Ovary (tissue), 3 donors: ENCODE data around the gene STPG4.

ENCODE experiments used
- CTCF ChIP-seq, 3 donors: fragments of 450-650 bp in 2 of 3; fragments of 200-600 bp in 1 of 3; IDR thresholded peaks; one replicate each; pipeline versions ENCODE4 v1.5.1 to v1.8.0; 2016 to 2022; ENCODE audit warnings: antibody characterized with exemption in 3 of 3, mild to moderate bottlenecking in 1 of 3
- POLR2A ChIP-seq: fragments of 450-650 bp; IDR thresholded peaks from one replicate; pipeline ENCODE4 v1.6.1; 2017; ENCODE audit warnings: antibody characterized with exemption, mild to moderate bottlenecking, moderate library complexity
- donor health status: DM: no; HTN: no; CAD: no.

- TF ChIP-seq CTCF (IDR thresholded peaks at IDR 0.05), result no peak
- no peak for TF ChIP-seq POLR2A
Observed at GRCh38 chr2:47126783-47127182, 28.3 kb downstream of the STPG4 start.
